Fibroblast of gingiva (primary cell): ENCODE measurements around the gene SHC1.

Experiments used
- DNase-seq: peaks from one replicate; pipeline ENCODE4 v3.0.0-alpha.2; 2011; ENCODE audit warnings: low read depth

The SHC1 gene

GRCh38 chr1:154973344-154974101 is 3.0 kb upstream of the SHC1 start:
- DNase-seq = peak; percentile 97

GRCh38 chr1:154972517-154973343 is 2.2 kb upstream of the SHC1 start:
- DNase-seq = peak; percentile 97

- no peak for DNase-seq
Measured at GRCh38 chr1:154972213-154972516, 1.6 kb upstream of the SHC1 start.

GRCh38 chr1:154971341-154971998 is 923 bp upstream of the SHC1 start:
- no peak for DNase-seq

GRCh38 chr1:154969860-154970452 is 591 bp downstream of the SHC1 start:
- DNase-seq = no peak

- no peak for DNase-seq
Measured at GRCh38 chr1:154969246-154969645, 1.3 kb downstream of the SHC1 start.

GRCh38 chr1:154968731-154969130 is 1.8 kb downstream of the SHC1 start:
- DNase-seq = no peak

- no peak for DNase-seq
Measured at GRCh38 chr1:154967331-154967950, 3.1 kb downstream of the SHC1 start.

GRCh38 chr1:154966111-154966510 is 4.4 kb downstream of the SHC1 start:
- no peak for DNase-seq

GRCh38 chr1:154964359-154964758 is 6.2 kb downstream of the SHC1 start:
- no peak for DNase-seq

- DNase-seq = no peak
Measured at GRCh38 chr1:154963643-154964042, 6.9 kb downstream of the SHC1 start.

GRCh38 chr1:154962795-154963330 is 7.7 kb downstream of the SHC1 start:
- no peak for DNase-seq

GRCh38 chr1:154962156-154962749 is 8.3 kb downstream of the SHC1 start:
- no peak for DNase-seq

- DNase-seq = peak; percentile 73
Measured at GRCh38 chr1:154961207-154962155, 9.1 kb downstream of the SHC1 start, which contains the start of gene PYGO2. Gene PYGO2 (minus strand): TSS chr1:154961782. CDS start chr1:154961576, 206 bp downstream.

- DNase-seq = no peak
Measured at GRCh38 chr1:154960446-154961136, 10.0 kb downstream of the SHC1 start.

- no peak for DNase-seq
Measured at GRCh38 chr1:154959426-154959780, 11.1 kb downstream of the SHC1 start.

- no peak for DNase-seq
Measured at GRCh38 chr1:154958681-154959425, 11.7 kb downstream of the SHC1 start.

- DNase-seq = no peak
Measured at GRCh38 chr1:154958036-154958435, 12.5 kb downstream of the SHC1 start.

- no peak for DNase-seq
Measured at GRCh38 chr1:154957091-154957657, 13.4 kb downstream of the SHC1 start.
